ENCODE data around the gene SDE2. TPM values are rescaled to one million over a fixed set of nuclear protein-coding genes. Genes with fewer than 3 reads are reported as not detected.
"Not testable (repeated sequence)": the region's sequence is repeated elsewhere in the genome, so short reads cannot be mapped to it uniquely, and the experiment has no call there.

The SDE2 gene
- total and polyA plus RNA-seq, 2 donors: 14.2 to 30.1 TPM

DNA sequence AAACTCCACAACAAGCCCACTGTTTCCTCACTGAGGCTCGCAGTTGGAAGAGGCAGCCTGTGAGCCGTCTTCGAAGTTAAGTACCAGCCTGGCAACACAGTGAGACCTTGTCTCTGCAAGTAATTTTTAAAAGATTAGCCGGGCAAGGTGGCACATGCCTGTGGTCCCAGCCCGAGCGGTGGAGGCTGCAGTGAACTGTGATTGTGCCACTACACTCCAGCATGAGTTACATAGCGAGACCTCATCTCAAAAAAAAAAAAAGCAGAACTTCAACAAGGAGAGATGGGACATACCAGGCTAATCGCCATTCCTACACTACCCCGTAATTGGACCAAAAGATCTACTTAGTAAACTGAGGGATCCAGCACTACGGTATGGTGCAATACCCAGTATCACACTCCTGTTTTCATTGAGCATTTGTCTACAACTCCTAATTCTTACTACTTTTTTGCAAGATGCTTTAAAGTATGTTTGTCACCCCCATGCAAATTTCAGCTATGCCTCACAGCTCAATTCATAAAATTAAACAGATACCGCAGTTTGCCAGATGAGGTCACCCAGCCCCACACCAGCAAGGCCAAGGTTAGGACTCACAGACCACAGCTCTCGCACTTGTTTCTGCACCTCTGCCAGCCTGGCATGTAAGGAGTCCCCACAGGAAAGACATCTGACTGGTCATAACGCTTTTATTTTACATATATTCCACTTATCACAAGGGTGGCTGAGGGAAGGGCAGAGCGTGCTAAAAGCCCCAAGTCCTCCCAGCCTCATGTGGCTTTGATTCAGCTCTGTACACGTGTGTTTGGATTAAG is 21.0 kb downstream of the SDE2 start:
- WGBS: 75% methylated on average over 15 of the region's 15 CpGs
- DNase-seq (ENCODE audit: extremely low spot score): no peak
- H3K27ac ChIP-seq (ENCODE audit: low read depth): no peak overlapping the region
- no peak overlapping the region for H3K4me3 ChIP-seq (ENCODE audit: low read depth, low read length)
- H3K36me3 ChIP-seq (ENCODE audit: insufficient read depth): no peaks in the 10 kb centered on the region
- no peaks in the 10 kb centered on the region for H3K4me1 ChIP-seq (ENCODE audit: insufficient read depth)

DNA sequence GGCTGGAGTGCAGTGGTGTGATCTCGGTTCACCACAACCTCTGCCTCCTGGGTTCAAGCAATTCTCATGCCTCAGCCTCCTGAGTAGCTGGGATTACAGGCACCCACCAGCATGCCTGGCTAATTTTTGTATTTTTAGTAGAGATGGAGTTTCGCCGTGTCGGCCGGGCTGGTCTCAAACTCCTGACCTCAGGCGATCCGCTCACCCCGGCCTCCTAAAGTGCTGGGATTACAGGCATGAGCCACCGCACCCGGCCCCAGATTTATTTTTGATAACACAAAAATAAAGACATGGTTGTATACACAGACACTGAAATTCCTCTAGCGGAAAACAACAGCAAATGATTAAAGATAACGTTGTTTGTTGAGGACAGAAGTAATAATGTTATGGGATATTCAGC is 24.0 kb downstream of the SDE2 start:
- not testable (repeated sequence) for H3K4me1 ChIP-seq (ENCODE audit: insufficient read depth); H3K27ac ChIP-seq (ENCODE audit: low read depth); H3K36me3 ChIP-seq (ENCODE audit: insufficient read depth); DNase-seq (ENCODE audit: extremely low spot score); H3K4me3 ChIP-seq (ENCODE audit: low read depth, low read length)
- WGBS: 94% methylated on average over 12 of the region's 12 CpGs

DNA sequence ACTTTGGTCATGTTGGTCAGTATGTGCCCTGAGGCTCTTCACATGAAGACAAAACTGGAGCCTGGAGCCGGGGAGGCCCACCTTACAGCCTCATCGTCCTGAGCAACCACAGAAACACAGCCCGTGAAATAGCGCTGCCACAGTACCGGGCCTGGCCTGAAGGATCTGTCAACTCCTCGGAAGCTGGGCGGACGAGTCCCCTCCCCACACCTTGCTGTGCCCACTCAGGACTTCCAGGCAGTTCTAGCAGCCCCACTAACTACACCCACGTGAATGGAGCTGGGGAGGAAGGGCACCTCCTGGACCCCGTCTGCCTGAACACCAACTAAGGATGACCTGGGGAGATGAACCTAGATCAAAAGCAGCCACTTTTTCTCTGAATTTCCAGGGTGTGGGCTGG is 24.7 kb downstream of the SDE2 start:
- Histone ChIP-seq H3K4me1 (ENCODE audit: insufficient read depth) (no peaks in the 10 kb centered on the region), H3K27ac (ENCODE audit: low read depth) (no peak overlapping the region), H3K4me3 (ENCODE audit: low read depth, low read length) (no peak overlapping the region), H3K36me3 (ENCODE audit: insufficient read depth) (no peaks in the 10 kb centered on the region)
- WGBS: 83% methylated on average over 10 of the region's 10 CpGs
- DNase-seq (ENCODE audit: extremely low spot score): no peak

DNA sequence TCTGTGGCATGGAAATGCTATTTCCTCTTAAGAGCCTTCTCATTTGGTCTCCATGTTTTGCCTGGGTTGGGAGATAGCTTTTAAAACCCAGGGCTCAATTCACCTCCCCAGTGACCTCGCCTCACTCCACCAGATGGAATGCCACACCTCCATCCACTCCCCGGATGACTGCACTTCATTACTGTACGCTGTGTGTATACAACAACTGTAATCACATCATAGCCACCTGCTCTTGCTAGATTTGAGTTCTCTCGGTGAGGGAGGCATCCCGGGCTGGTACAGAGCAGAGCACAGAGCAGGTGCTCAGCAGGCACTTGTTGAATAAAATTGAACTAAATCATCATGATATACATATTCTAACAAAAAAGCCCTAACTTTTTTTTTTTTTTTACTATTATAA is 26.0 kb downstream of the SDE2 start:
- Histone ChIP-seq H3K4me3 (ENCODE audit: low read depth, low read length) (no peak overlapping the region), H3K4me1 (ENCODE audit: insufficient read depth) (no peaks in the 10 kb centered on the region), H3K36me3 (ENCODE audit: insufficient read depth) (no peaks in the 10 kb centered on the region), H3K27ac (ENCODE audit: low read depth) (no peak overlapping the region)
- DNase-seq (ENCODE audit: extremely low spot score): no peak
- WGBS: 68% methylated on average over 5 of the region's 5 CpGs

DNA sequence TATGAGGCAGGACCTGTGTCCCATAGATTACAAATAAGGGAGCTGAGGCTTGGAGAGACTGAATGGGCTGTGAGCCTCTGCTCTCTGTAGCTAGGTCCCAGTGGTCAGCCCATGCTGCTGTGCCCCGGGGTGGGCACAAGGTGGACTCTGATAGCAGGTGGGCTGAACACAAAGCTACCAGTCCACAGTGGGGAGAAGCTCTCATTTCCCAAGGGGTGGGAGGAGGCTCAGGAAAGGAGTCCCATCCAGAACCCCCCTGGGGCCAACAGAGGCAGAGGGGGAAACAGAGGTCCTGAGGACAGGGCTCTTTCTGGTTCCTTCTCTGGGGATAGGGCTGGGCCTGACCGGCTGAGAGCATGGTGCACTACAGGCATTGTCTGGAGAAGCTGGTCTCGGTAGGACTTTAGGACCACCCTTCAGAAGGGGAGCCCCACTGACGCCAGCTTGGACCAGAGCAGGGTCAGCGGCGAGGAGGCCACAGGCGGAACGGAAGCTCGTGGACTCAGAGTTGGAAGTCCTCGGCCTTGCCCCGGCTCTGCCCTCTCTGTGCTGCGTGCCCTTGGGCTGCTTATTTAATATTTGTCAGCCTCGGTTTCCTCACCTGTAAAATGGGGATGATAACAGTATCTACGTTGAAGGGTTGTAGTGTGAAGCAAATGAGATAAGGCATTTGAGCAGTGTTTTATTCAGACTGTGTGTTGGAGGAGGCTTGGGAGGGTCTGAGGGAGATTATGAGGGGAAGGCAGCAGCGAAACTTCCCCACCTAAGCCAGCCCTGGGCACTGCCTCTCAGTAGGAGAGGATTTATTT is 26.6 kb downstream of the SDE2 start:
- WGBS: 89% methylated on average over 15 of the region's 15 CpGs
- no peaks in the 10 kb centered on the region for H3K36me3 ChIP-seq (ENCODE audit: insufficient read depth)

DNA sequence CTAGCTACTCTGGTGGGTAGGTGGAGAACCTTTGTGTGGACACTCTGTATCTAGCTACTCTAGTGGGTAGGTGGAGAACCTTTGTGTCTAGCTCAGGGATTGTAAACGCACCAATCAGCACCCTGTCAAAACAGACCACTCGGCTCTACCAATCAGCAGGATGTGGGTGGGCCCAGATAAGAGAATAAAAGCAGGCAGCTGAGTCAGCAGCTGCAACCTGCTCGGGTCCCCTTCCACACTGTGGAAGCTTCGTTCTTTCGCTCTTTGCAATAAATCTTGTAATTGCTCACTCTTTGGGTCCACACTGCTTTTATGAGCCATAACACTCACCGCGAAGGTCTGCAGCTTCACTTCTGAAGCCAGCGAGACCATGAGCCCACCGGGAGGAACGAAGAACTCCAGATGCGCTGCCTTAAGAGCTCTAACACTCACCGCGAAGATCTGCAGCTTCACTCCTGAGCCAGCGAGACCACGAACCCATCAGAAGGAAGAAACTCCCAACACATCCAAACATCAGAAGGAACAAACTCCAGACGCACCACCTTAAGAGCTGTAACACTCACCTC is 28.5 kb downstream of the SDE2 start:
- DNase-seq (ENCODE audit: extremely low spot score); H3K4me1 ChIP-seq (ENCODE audit: insufficient read depth); H3K4me3 ChIP-seq (ENCODE audit: low read depth, low read length); H3K27ac ChIP-seq (ENCODE audit: low read depth); H3K36me3 ChIP-seq (ENCODE audit: insufficient read depth): not testable (repeated sequence)
- 81% methylated on average over 16 of the region's 16 CpGs for WGBS

More for the DNA sequence above, 26.6 kb downstream of the SDE2 start:
- no peak for DNase-seq (ENCODE audit: extremely low spot score)
- no peaks in the 10 kb centered on the region for H3K4me1 ChIP-seq (ENCODE audit: insufficient read depth)
- H3K27ac ChIP-seq (ENCODE audit: low read depth): no peak overlapping the region
- H3K4me3 ChIP-seq (ENCODE audit: low read depth, low read length): no peak overlapping the region

DNA sequence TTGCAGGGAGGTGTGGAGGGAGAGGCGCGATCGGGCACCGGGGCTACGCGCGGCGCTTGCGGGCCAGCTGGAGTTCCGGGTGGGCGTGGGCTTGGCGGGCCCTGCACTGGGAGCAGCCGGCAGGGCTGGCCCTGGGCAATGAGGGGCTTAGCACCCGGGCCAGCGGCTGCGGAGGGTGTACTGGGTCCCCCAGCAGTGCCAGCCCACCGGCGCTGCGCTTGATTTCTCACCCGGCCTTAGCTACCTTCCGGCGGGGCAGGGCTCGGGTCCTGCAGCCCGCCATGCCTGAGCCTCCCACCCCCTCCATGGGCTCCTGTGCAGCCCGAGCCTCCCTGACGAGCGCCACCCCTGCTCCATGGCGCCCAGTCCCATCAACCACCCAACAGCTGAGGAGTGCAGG is 29.4 kb downstream of the SDE2 start:
- H3K4me3 ChIP-seq (ENCODE audit: low read depth, low read length); H3K36me3 ChIP-seq (ENCODE audit: insufficient read depth); H3K4me1 ChIP-seq (ENCODE audit: insufficient read depth); H3K27ac ChIP-seq (ENCODE audit: low read depth); DNase-seq (ENCODE audit: extremely low spot score): not testable (repeated sequence)
- 93% methylated on average over 28 of the region's 28 CpGs for WGBS

DNA sequence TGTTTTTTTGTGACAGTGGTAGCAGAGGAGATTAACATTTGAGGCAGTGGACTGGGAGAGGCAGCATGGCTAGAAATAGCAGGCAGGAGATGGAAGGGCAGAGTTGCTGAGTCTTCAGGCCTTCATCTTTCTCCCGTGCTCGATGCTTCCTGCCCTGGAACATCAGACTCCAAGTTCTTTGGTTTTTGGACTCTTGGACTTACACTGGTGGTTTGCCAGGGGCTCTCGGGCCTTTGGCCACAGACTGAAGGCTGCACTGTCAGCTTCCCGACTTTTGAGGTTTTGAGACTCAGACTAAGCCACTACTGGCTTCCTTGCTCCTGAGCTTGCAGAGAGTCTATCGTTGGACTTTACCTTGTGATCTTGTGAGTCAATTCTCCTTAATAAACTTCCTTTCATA is 33.9 kb downstream of the SDE2 start:
- H3K4me1 ChIP-seq (ENCODE audit: insufficient read depth): no peaks in the 10 kb centered on the region
- no peak for DNase-seq (ENCODE audit: extremely low spot score)
- WGBS: 71% methylated on average over 5 of the region's 5 CpGs
- no peak overlapping the region for H3K27ac ChIP-seq (ENCODE audit: low read depth)
- no peak overlapping the region for H3K4me3 ChIP-seq (ENCODE audit: low read depth, low read length)
- no peaks in the 10 kb centered on the region for H3K36me3 ChIP-seq (ENCODE audit: insufficient read depth)

DNA sequence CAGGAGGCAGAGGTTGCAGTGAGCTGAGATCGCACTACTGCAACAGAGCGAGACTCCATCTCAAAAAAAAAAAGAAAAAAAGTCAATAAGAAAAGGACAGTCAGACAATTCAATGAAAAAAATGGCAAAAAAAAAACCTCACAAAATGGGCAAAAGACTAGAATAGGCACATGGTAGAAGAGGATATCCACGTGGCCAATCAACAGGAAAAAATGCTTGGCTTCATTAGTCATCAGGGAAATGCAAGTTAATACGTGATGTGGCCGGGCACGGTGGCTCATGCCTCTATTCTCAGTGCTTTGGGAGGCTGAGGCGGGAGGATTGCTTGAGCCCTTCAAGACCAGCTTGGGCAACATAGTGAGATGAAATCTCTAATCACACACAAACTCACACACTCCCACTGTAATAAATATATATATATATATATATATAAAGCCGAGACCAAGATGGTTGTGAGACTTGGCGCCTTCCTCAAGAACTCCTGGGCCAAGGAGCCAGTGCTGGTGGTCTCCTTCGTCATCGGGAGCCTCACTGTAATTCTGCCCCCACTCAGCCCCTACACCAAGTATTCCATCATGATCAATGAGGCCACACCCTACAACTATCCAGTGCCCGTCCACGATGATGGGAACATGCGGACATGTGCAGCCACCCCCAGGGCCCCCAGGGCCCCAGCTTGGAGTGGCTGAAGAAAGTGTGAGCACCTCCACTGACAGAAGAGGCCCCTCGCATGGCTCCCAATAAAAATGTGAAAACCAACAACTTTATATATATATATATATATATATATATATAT is 35.2 kb downstream of the SDE2 start:
- Histone ChIP-seq H3K36me3 (ENCODE audit: insufficient read depth) (no peaks in the 10 kb centered on the region), H3K4me1 (ENCODE audit: insufficient read depth) (no peaks in the 10 kb centered on the region), H3K27ac (ENCODE audit: low read depth) (no peak overlapping the region), H3K4me3 (ENCODE audit: low read depth, low read length) (no peak overlapping the region)
- WGBS: 93% methylated on average over 15 of the region's 15 CpGs
- no peak for DNase-seq (ENCODE audit: extremely low spot score)

DNA sequence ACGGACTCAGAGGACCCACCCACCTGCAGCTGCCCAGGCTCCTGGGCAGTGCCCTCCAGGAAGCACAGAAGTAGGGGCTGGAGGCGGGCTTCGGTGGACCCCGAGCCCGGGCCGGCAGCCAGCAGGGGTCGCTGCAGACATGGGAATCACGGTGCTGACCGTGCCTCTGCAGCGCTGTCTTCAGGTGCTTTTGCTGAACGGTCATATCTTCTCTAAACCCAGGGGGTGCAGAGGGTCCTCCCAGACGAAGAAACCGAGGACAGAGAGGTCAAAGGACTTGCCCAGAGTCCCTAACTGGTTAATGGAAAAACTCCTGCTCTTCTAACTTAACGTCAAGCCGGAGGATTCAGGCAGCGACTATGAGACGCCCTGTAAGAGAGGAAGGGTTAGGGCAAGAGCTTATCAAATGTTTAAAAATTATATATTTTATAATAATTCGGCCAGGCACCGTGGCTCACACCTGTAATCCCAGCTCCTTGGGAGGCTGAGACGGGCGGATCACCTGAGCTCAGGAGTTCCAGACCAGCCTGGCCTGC is 36.6 kb downstream of the SDE2 start:
- 27% methylated on average over 21 of the region's 21 CpGs for WGBS
- Histone ChIP-seq H3K4me1 (ENCODE audit: insufficient read depth) (no peaks in the 10 kb centered on the region), H3K36me3 (ENCODE audit: insufficient read depth) (no peaks in the 10 kb centered on the region), H3K4me3 (ENCODE audit: low read depth, low read length) (no peak overlapping the region), H3K27ac (ENCODE audit: low read depth) (no peak overlapping the region)
- no peak for DNase-seq (ENCODE audit: extremely low spot score)

DNA sequence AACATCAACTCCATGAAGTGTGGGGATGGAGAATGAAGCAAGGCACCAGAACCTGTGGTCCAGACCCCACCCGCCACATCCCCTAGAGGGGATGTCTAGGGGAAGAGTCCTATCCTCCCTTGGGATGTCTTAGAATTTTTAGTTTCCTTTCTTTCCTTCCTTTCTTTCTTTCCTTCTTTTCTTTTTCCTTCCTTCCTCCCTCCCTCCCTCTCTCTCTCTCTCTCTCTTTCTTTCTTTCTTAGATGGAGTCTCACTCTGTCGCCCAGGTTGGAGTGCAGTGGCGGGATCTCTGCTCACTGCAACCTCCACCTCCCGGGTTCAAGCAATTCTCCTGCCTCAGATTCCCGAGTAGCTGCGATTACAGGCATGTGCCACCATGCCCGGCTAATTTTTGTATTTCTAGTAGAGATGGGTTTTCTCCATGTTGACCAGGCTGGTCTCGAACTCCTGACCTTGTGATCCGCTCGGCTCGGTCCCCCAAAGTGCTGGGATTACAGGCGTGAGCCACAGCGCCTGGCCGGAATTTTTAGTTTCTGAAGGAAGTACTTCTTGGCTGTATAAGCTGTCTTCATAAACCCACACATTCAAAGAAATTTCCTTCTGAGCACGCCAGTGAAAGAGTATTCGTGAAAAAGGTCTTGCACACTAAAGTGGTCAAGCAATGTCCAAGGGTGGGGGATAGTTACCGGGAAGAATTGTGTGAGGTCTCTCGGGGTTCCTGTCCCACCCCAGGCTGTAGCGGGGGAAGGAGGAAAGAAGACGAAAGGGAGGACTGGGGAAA is 37.3 kb downstream of the SDE2 start:
- H3K36me3 ChIP-seq (ENCODE audit: insufficient read depth): no peaks in the 10 kb centered on the region
- WGBS: 66% methylated on average over 20 of the region's 20 CpGs
- no peak for DNase-seq (ENCODE audit: extremely low spot score)
- no peak overlapping the region for H3K27ac ChIP-seq (ENCODE audit: low read depth)
- no peaks in the 10 kb centered on the region for H3K4me1 ChIP-seq (ENCODE audit: insufficient read depth)
- H3K4me3 ChIP-seq (ENCODE audit: low read depth, low read length): no peak overlapping the region

DNA sequence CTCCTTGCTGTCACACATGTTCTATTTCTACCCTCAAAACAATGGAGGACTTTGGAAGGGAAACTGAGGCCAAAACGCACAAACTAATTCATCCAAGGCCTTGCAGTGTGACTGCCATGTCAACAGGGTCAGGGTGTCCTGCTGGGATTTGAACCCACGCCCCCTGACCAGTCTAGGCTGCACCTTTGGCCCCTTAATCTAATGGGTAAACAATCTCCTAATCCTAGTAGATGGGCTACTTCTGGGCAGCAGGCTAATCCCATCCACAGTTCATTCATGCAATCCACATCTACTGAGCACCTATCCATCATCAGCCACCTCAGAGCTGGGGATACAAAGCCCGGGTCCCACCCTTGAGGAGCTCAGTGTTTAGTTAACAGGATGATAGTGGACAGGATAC is 41.1 kb downstream of the SDE2 start:
- WGBS: 81% methylated on average over 3 of the region's 3 CpGs
- H3K4me3 ChIP-seq (ENCODE audit: low read depth, low read length): no peak overlapping the region
- no peaks in the 10 kb centered on the region for H3K4me1 ChIP-seq (ENCODE audit: insufficient read depth)
- no peaks in the 10 kb centered on the region for H3K36me3 ChIP-seq (ENCODE audit: insufficient read depth)
- no peak for DNase-seq (ENCODE audit: extremely low spot score)
- H3K27ac ChIP-seq (ENCODE audit: low read depth): no peak overlapping the region

Measured in urinary bladder (tissue), 4 donors.